Articular chondrocyte of knee joint (primary cell): ENCODE results near the gene GCAT. TPM values are rescaled to one million over a fixed set of nuclear protein-coding genes. Genes with fewer than 3 reads are reported as not detected.

Source experiments
- small RNA-seq: library from RNA; depleted of rRNA; stranded (forward); fragments of <200 nt; gene quantifications from one replicate; pipeline ENCODE3, GENCODE V24; 2012
- total RNA-seq: library from RNA; depleted of rRNA; stranded (reverse); fragments of >200 nt; gene quantifications from 2 replicates; pipeline ENCODE4 v1.2.3, GENCODE V29; 2012

Gene GCAT
- total RNA-seq = 18.9 and 23.9 TPM in 2 replicates

DNA sequence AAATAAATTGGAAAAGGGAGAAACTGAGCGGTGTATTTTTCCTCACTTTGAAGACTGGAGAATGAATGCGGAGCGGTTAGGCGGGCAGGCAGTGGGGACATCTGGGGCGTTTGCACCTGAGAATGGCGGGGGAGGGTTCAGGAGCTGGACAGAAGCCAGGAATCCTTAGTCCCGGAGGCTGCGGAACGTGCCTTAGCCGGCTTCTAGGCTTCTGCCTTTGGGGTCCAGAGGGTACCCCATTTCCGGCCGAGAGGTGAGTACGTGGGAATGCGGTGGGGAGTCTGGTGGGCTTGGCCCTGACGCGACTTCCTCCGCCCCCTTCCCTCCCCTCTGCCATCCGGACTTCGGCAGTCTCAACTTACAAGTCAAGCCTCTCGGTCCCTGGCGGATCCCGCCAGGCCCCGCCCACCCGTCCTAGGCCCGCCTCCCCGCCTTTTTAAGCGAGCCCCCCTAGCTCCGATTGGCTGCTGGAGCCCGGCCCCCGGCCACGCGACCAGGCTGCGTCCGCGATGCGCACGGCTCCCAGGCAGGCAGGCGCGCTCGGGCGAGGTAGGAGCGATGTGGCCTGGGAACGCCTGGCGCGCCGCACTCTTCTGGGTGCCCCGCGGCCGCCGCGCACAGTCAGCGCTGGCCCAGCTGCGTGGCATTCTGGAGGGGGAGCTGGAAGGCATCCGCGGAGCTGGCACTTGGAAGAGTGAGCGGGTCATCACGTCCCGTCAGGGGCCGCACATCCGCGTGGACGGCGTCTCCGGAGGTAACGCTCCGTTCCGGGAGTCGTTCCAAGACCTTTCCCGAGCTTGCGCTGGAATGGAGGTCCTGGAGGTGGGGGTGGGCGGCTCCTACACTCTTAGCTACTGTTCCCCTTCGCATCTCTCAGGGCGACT, at the start of gene GCAT:
GCAT (plus strand) TSS at position 525 of the 884 bp plus-strand sequence; CDS start at position 559, 34 bp downstream.

DNA sequence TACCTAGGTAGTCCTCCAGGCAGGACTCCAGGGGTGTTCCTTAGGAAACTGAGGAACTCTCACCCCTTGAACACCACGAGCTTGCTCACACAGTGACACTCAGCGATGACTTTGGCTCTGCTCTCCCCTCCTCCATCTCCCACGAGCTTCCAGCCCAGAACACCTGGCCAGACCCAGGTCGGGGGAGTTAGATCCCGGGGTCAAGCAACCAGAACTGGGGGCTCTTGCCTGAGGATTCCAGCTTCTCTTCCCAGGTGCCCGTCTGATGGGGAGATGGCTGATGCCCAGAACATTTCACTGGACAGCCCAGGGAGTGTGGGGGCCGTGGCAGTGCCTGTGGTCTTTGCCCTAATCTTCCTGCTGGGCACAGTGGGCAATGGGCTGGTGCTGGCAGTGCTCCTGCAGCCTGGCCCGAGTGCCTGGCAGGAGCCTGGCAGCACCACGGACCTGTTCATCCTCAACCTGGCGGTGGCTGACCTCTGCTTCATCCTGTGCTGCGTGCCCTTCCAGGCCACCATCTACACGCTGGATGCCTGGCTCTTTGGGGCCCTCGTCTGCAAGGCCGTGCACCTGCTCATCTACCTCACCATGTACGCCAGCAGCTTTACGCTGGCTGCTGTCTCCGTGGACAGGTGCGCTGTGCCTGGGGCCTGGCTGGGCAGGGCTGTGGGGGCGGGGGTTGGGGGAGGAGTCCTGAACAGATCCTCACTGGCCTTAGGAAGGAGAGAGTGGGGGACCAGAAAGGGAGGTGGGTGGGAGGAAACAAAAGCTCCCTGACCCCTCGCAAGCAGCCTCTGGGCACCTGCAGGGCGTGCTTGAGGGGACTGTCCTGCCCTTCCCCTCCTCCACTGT, 15.6 kb downstream of the GCAT start, which contains the start of gene GALR3:
GALR3 (plus strand) TSS at position 249 of the 852 bp plus-strand sequence; CDS start at position 274, 25 bp downstream.

DNA sequence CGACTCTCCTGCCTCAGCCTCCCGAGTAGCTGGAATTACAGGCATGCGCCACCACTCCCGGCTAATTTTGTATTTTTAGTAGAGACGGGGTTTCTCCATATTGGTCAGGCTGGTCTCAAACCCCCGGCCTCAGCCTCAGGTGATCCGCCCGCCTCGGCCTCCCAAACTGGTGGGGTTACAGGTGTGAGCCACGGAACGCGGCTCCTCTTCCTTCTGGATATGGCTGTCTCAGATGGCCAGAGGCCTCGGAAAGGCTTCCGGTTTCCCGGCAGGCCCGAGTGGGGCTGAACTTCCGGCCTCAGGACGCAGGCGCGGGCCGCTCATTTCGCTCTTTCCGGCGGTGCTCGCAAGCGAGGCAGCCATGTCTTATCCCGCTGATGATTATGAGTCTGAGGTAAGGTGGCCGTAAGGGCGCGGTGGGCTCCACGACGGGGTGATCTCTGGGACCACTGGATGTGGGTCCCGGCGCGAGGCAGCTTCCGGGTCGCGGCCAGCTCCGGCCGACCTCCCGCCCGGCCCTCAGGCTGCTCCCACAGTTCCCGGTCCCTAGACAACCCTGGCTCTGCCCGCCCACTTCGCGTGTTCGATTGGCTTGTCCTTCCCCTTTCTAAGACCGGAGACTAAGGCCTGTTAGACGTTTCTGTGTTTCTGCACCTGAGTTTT, 41.5 kb downstream of the GCAT start, which contains the start of gene EIF3L:
EIF3L (plus strand) TSS at position 331 of the 663 bp plus-strand sequence; CDS start at position 362, 31 bp downstream.

Small RNA genes lying within 50 kb of the gene (small RNA-seq; reads per million reads assigned to genes)
- not detected for gene MIR659

Other genes starting within 250 kb of the GCAT start
- gene CDC42EP1, start 247.5 kb upstream of the GCAT start, total RNA-seq = 25.0 and 30.8 TPM in 2 replicates
- gene LGALS2, start 227.8 kb upstream of the GCAT start, total RNA-seq = not detected in 2 replicates
- 26.6 and 31.5 TPM in 2 replicates for gene GGA1, start 199.1 kb upstream of the GCAT start, total RNA-seq
- gene SH3BP1, start 168.3 kb upstream of the GCAT start, total RNA-seq = 1.1 and 1.6 TPM in 2 replicates
- gene PDXP, start 149.2 kb upstream of the GCAT start, total RNA-seq = 3.5 and 3.8 TPM in 2 replicates
- gene LGALS1, start 132.3 kb upstream of the GCAT start, total RNA-seq = 3,419 and 3,883 TPM in 2 replicates
- gene NOL12, start 121.6 kb upstream of the GCAT start, total RNA-seq = 12.0 and 15.5 TPM in 2 replicates
- 77.6 and 83.2 TPM in 2 replicates for gene TRIOBP, start 110.9 kb upstream of the GCAT start, total RNA-seq
- gene GALR3, start 15.4 kb downstream of the GCAT start, total RNA-seq = not detected in 2 replicates
- gene ANKRD54, start 36.4 kb downstream of the GCAT start, total RNA-seq = 19.9 and 23.3 TPM in 2 replicates
- gene EIF3L, start 41.5 kb downstream of the GCAT start, total RNA-seq = 291 and 393 TPM in 2 replicates
- gene MICALL1, start 98.4 kb downstream of the GCAT start, total RNA-seq = 17.2 TPM in 2 replicates
- 0.43 and 0.52 TPM in 2 replicates for gene C22orf23, start 145.7 kb downstream of the GCAT start, total RNA-seq
- 11.9 and 17.5 TPM in 2 replicates for gene POLR2F, start 145.8 kb downstream of the GCAT start, total RNA-seq
- not detected in 2 replicates for gene SOX10, start 176.6 kb downstream of the GCAT start, total RNA-seq
- 6.7 and 7.7 TPM in 2 replicates for gene PICK1, start 249.5 kb downstream of the GCAT start, total RNA-seq